IMR-90 (cell line): ENCODE measurements around the gene CACNG5. TPM values are rescaled to one million over a fixed set of nuclear protein-coding genes. Genes with fewer than 3 reads are reported as not detected.

Experiments used
- ATAC-seq: fragments of 200-7000 bp; cut with Tn5 transposase; 2 replicates; pipeline ENCODE4 v1.9.1; 2020; ENCODE audit warnings: low read depth, mild to moderate bottlenecking, moderate library complexity
- BruUV-seq: library from RNA; stranded (reverse); fragments of 400-500 nt; replicated peaks from 2 replicates; lab custom pipeline; 2021; lab: Mats Ljungman, UMichigan
- CTCF ChIA-PET: fragments of 300-600 bp; formaldehyde crosslinking; extraction: SDS; loops from one replicate; lab custom pipeline; 2021; ENCODE audit warnings: antibody characterized with exemption; lab: Yijun Ruan, JAX
- POLR2A ChIA-PET: fragments of 300-600 bp; sonication (Branson Sonifier 250); formaldehyde crosslinking; loops from one replicate; lab custom pipeline; 2022; ENCODE audit warnings: antibody characterized with exemption; ENCODE audit not compliant: unreplicated experiment; lab: Charles Lee
- DNase-seq: peaks from one replicate; pipeline ENCODE4 v3.0.0; 2013
- H2AFZ ChIP-seq: replicated peaks from 2 replicates; pipeline ENCODE3; 2013; ENCODE audit warnings: low read length, mild to moderate bottlenecking; ENCODE audit not compliant: poor library complexity
- H2AK5ac ChIP-seq: 2 replicates; pipeline ENCODE4 v1.6.1; 2013; ENCODE audit warnings: low read depth, low read length, inconsistent platforms
- H2AK9ac ChIP-seq: replicated peaks from 2 replicates; pipeline ENCODE3; 2013; ENCODE audit warnings: mild to moderate bottlenecking, low read depth, low read length, moderate library complexity; ENCODE audit not compliant: poor library complexity
- H2BK120ac ChIP-seq: 2 replicates; pipeline ENCODE4 v1.6.1; 2013; ENCODE audit warnings: low read depth, low read length, inconsistent platforms
- H2BK15ac ChIP-seq: 3 replicates; pipeline ENCODE4 v1.6.1; 2013; ENCODE audit warnings: low read depth, low read length, inconsistent platforms
- H2BK20ac ChIP-seq: 2 replicates; pipeline ENCODE4 v1.6.1; 2013; ENCODE audit warnings: low read depth, mild to moderate bottlenecking, inconsistent platforms, low read length, moderate library complexity
- H2BK5ac ChIP-seq: 2 replicates; pipeline ENCODE4 v1.6.1; 2013; ENCODE audit warnings: mild to moderate bottlenecking, low read depth, low read length, inconsistent platforms; ENCODE audit not compliant: poor library complexity, severe bottlenecking
- H3K14ac ChIP-seq: replicated peaks from 2 replicates; pipeline ENCODE4 v1.6.1; 2013; ENCODE audit warnings: low read depth, low read length, inconsistent platforms
- H3K18ac ChIP-seq: 2 replicates; pipeline ENCODE4 v1.6.1; 2013; ENCODE audit warnings: low read depth, low read length, control low read depth
- H3K23ac ChIP-seq: 2 replicates; pipeline ENCODE4 v1.6.1; 2013; ENCODE audit warnings: low read depth, low read length, inconsistent platforms
- H3K27ac ChIP-seq: 2 replicates; pipeline ENCODE4 v1.5.1; 2013; ENCODE audit warnings: mild to moderate bottlenecking, control low read depth, low read length; ENCODE audit not compliant: insufficient read depth
- H3K27me3 ChIP-seq: 2 replicates; pipeline ENCODE4 v1.6.1; 2013; ENCODE audit warnings: low read length; ENCODE audit not compliant: control insufficient read depth, insufficient read depth
- H3K36me3 ChIP-seq: 2 replicates; pipeline ENCODE4 v1.6.1; 2013; ENCODE audit warnings: low read length, mixed read lengths; ENCODE audit not compliant: control insufficient read depth, insufficient read depth
- H3K4ac ChIP-seq: 2 replicates; pipeline ENCODE4 v1.6.1; 2013; ENCODE audit warnings: low read depth, low read length, inconsistent platforms
- H3K4me1 ChIP-seq: 2 replicates; pipeline ENCODE4 v1.6.1; 2013; ENCODE audit warnings: low read length, mixed read lengths; ENCODE audit not compliant: control insufficient read depth, insufficient read depth
- H3K4me2 ChIP-seq: 2 replicates; pipeline ENCODE4 v1.6.1; 2013; ENCODE audit warnings: low read depth, mild to moderate bottlenecking, control low read depth, low read length, moderate library complexity
- H3K4me3 ChIP-seq: 2 replicates; pipeline ENCODE4 v1.5.1; 2013; ENCODE audit warnings: low read depth, mild to moderate bottlenecking, control low read depth, low read length, moderate library complexity; ENCODE audit not compliant: insufficient read depth
- H3K56ac ChIP-seq: 2 replicates; pipeline ENCODE4 v1.6.1; 2013; ENCODE audit warnings: low read length, inconsistent platforms; ENCODE audit not compliant: insufficient read depth; ENCODE audit errors: extremely low read depth
- H3K79me1 ChIP-seq, 2 experiments: 2 replicates each; pipeline ENCODE4 v1.6.1; 2013; ENCODE audit warnings: low read length in 2 of 2, inconsistent platforms in 1 of 2, low read depth in 1 of 2
- H3K9ac ChIP-seq: 2 replicates; pipeline ENCODE4 v1.6.1; 2013; ENCODE audit warnings: low read depth, low read length, control low read depth
- H3K9me1 ChIP-seq: 2 replicates; pipeline ENCODE4 v1.6.1; 2013; ENCODE audit warnings: low read length, inconsistent platforms; ENCODE audit not compliant: insufficient read depth
- H3K9me3 ChIP-seq: 2 replicates; pipeline ENCODE4 v1.6.1; 2013; ENCODE audit warnings: low read length; ENCODE audit not compliant: control insufficient read depth, insufficient read depth
- H4K20me1 ChIP-seq: 2 replicates; pipeline ENCODE4 v1.6.1; 2013; ENCODE audit warnings: low read length, inconsistent platforms; ENCODE audit not compliant: insufficient read depth
- H4K5ac ChIP-seq: 2 replicates; pipeline ENCODE4 v1.6.1; 2013; ENCODE audit warnings: mild to moderate bottlenecking, low read depth, low read length, control low read depth
- H4K8ac ChIP-seq, 2 experiments: 2 replicates each; pipeline ENCODE4 v1.6.1; 2013; ENCODE audit warnings: low read depth in 2 of 2, low read length in 2 of 2, control low read depth in 1 of 2, inconsistent platforms in 1 of 2
- H4K91ac ChIP-seq: 2 replicates; pipeline ENCODE4 v1.6.1; 2013; ENCODE audit warnings: low read depth, low read length, inconsistent platforms; ENCODE audit not compliant: insufficient read depth
- BHLHE40 ChIP-seq: fragments of 150-350 bp; IDR thresholded peaks from 2 replicates; pipeline ENCODE4 v1.6.1; 2016; ENCODE audit warnings: mild to moderate bottlenecking, low read depth, low read length
- CEBPB ChIP-seq: IDR thresholded peaks from 2 replicates; pipeline ENCODE4 v1.6.1; 2012; ENCODE audit warnings: low read depth, low read length, improper control_type of control experiment
- CHD1 ChIP-seq: IDR thresholded peaks from 2 replicates; pipeline ENCODE4 v1.6.1; 2012; ENCODE audit warnings: low read depth, low read length, improper control_type of control experiment
- FOS ChIP-seq: fragments of 150-350 bp; IDR thresholded peaks from 2 replicates; pipeline ENCODE4 v1.6.1; 2016; ENCODE audit warnings: low read depth, low read length
- MAFK ChIP-seq: IDR thresholded peaks from 2 replicates; pipeline ENCODE4 v1.6.1; 2012; ENCODE audit warnings: low read depth, low read length, improper control_type of control experiment
- MAZ ChIP-seq: IDR thresholded peaks from 2 replicates; pipeline ENCODE4 v1.6.1; 2012; ENCODE audit warnings: low read depth, mild to moderate bottlenecking, low read length, improper control_type of control experiment, moderate library complexity, borderline replicate concordance
- MXI1 ChIP-seq: IDR thresholded peaks from 2 replicates; pipeline ENCODE4 v1.6.1; 2012; ENCODE audit warnings: low read depth, mild to moderate bottlenecking, low read length, moderate library complexity, borderline replicate concordance
- NFE2L2 ChIP-seq: fragments of 150-350 bp; IDR thresholded peaks from 2 replicates; pipeline ENCODE4 v1.6.1; 2016; ENCODE audit warnings: low read depth, mild to moderate bottlenecking, low read length
- POLR2A ChIP-seq: IDR thresholded peaks from 2 replicates; pipeline ENCODE4 v1.6.1; 2012; ENCODE audit warnings: mild to moderate bottlenecking, low read depth, low read length
- RAD21 ChIP-seq: IDR thresholded peaks from 2 replicates; pipeline ENCODE4 v1.6.1; 2012; ENCODE audit warnings: low read length, improper control_type of control experiment
- RCOR1 ChIP-seq: IDR thresholded peaks from 2 replicates; pipeline ENCODE4 v1.6.1; 2012; ENCODE audit warnings: mild to moderate bottlenecking, low read length, improper control_type of control experiment; ENCODE audit not compliant: insufficient replicate concordance
- RFX5 ChIP-seq: IDR thresholded peaks from 2 replicates; pipeline ENCODE4 v1.8.0; 2012; ENCODE audit warnings: low read depth, mild to moderate bottlenecking, low read length, moderate library complexity
- SMC3 ChIP-seq: fragments of 150-350 bp; IDR thresholded peaks from 2 replicates; pipeline ENCODE4 v1.6.1; 2016; ENCODE audit warnings: low read depth, mild to moderate bottlenecking, antibody characterized with exemption, low read length, moderate library complexity
- WGBS, 2 experiments: methylation state at CpG; one replicate each; pipeline versions ENCODE4 v1.1.5 to v1.1.7; 2013; ENCODE audit warnings: missing lambda C conversion rate in 2 of 2; ENCODE audit not compliant: insufficient read length in 1 of 2; ENCODE audit errors: extremely low coverage in 2 of 2; 5-methylcytosine and 5-hydroxymethylcytosine counted together
- dilution Hi-C: fragments of 300-500 bp; cut with HindIII; formaldehyde crosslinking; loops from one replicate; pipeline ENCODE4 v1.14.3; 2018; ENCODE audit warnings: low sequenced_read_pairs; ENCODE audit not compliant: unreplicated experiment
- in situ Hi-C: fragments of 300-500 bp; cut with MboI; formaldehyde crosslinking; loops from 3 replicates; pipeline ENCODE4 v1.14.3; 2019; ENCODE audit warnings: low sequenced_read_pairs, inconsistent platforms, mixed read lengths
- intact Hi-C: fragments of 100-400 bp; cut with micrococcal nuclease; formaldehyde crosslinking; loops from 2 replicates; pipeline ENCODE4 v1.10.0; 2022
- polyA plus RNA-seq, 3 experiments: library from polyadenylated mRNA; depleted of rRNA; stranded (reverse); fragments of >200 nt; gene quantifications; 2 replicates each; pipeline ENCODE4 v1.2.3, GENCODE V29; 2012; ENCODE audit warnings: low replicate concordance in 1 of 3
- total RNA-seq: library from RNA; depleted of rRNA; stranded (reverse); fragments of >200 nt; gene quantifications from 2 replicates; pipeline ENCODE4 v1.2.3, GENCODE V29; 2012
- TF ChIP-seq, protein P1 (sequence below): conservative IDR thresholded peaks from 2 replicates; pipeline ENCODE4 v1.5.1; 2012; ENCODE audit warnings: mild to moderate bottlenecking, low read depth, low read length, improper control_type of control experiment
- TF ChIP-seq, protein P2 (sequence below): fragments of 150-350 bp; IDR thresholded peaks from 2 replicates; pipeline ENCODE4 v1.6.1; 2017; ENCODE audit warnings: mild to moderate bottlenecking, antibody characterized with exemption, low read length, low read depth
- TF ChIP-seq, protein P3 (sequence below): fragments of 150-350 bp; IDR thresholded peaks from 2 replicates; pipeline ENCODE4 v1.6.1; 2016; ENCODE audit warnings: low read depth, mild to moderate bottlenecking, low read length, moderate library complexity, borderline replicate concordance

CACNG5 gene
- total and polyA plus RNA-seq, 2 of the 4 experiments (the other 2 are of a cell fraction), result not detected

DNA sequence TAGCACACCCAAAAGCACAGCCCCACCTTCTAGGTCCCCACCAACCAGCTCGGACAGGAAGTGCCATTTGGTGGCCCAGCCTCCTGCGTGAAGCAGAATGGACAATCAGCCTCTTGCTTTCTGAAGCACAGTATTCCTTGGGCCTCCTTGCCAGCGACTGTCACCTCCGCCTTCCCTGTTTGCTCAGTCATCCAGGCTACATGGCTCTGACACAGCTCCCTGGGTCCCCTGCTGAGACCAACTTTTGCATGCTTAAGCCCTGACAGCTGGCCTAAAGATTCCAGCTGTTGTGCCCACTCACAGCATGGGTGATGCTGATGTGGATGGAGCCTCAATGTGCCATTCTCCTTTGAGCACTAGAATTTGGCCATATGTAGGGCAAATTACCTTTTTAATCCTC, 4.5 kb upstream of the CACNG5 start:
- dilution Hi-C loops, result no loop called here
- intact Hi-C loops, result no loop called here

More for the DNA sequence above, 4.5 kb upstream of the CACNG5 start:
- ChIA-PET CTCF (no interaction called here), POLR2A (no interaction called here)
- Histone ChIP-seq H2BK5ac (no peak overlapping the region), H3K4ac (no peak overlapping the region), H3K27me3 (peaks cover 25% of the 10 kb centered on the region), H3K9me3 (no peaks in the 10 kb centered on the region), H4K8ac (no peak overlapping the region), H3K9me1 (no peaks in the 10 kb centered on the region), H2BK20ac (no peak overlapping the region), H2AFZ (no peak overlapping the region), H3K36me3 (no peaks in the 10 kb centered on the region), H2AK9ac (no peak overlapping the region), H2BK15ac (no peak overlapping the region), H4K91ac (no peak overlapping the region), H3K4me1 (no peaks in the 10 kb centered on the region), H3K27ac (no peak overlapping the region), H2AK5ac (no peak overlapping the region), H3K18ac (no peak overlapping the region), H2BK120ac (no peak overlapping the region), H3K56ac (no peak overlapping the region), H4K20me1 (no peaks in the 10 kb centered on the region), H3K23ac (no peak overlapping the region), H3K14ac (no peak overlapping the region), H4K5ac (no peak overlapping the region), H3K4me2 (no peak overlapping the region), H3K79me1 (no peaks in the 10 kb centered on the region), H3K9ac (no peak overlapping the region), H3K4me3 (no peak overlapping the region)
- TF ChIP-seq NFE2L2 (no peak), RCOR1 (no peak), MAZ (no peak), CEBPB (no peak), RFX5 (no peak), CHD1 (no peak), FOS (no peak), POLR2A (no peak), BHLHE40 (no peak), SMC3 (no peak), MAFK (no peak), RAD21 (no peak), MXI1 (no peak)
- TF ChIP-seq, protein P1, sequence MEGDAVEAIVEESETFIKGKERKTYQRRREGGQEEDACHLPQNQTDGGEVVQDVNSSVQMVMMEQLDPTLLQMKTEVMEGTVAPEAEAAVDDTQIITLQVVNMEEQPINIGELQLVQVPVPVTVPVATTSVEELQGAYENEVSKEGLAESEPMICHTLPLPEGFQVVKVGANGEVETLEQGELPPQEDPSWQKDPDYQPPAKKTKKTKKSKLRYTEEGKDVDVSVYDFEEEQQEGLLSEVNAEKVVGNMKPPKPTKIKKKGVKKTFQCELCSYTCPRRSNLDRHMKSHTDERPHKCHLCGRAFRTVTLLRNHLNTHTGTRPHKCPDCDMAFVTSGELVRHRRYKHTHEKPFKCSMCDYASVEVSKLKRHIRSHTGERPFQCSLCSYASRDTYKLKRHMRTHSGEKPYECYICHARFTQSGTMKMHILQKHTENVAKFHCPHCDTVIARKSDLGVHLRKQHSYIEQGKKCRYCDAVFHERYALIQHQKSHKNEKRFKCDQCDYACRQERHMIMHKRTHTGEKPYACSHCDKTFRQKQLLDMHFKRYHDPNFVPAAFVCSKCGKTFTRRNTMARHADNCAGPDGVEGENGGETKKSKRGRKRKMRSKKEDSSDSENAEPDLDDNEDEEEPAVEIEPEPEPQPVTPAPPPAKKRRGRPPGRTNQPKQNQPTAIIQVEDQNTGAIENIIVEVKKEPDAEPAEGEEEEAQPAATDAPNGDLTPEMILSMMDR, result no peak
- TF ChIP-seq, protein P2, sequence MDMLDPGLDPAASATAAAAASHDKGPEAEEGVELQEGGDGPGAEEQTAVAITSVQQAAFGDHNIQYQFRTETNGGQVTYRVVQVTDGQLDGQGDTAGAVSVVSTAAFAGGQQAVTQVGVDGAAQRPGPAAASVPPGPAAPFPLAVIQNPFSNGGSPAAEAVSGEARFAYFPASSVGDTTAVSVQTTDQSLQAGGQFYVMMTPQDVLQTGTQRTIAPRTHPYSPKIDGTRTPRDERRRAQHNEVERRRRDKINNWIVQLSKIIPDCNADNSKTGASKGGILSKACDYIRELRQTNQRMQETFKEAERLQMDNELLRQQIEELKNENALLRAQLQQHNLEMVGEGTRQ, result no peak
- TF ChIP-seq, protein P3, sequence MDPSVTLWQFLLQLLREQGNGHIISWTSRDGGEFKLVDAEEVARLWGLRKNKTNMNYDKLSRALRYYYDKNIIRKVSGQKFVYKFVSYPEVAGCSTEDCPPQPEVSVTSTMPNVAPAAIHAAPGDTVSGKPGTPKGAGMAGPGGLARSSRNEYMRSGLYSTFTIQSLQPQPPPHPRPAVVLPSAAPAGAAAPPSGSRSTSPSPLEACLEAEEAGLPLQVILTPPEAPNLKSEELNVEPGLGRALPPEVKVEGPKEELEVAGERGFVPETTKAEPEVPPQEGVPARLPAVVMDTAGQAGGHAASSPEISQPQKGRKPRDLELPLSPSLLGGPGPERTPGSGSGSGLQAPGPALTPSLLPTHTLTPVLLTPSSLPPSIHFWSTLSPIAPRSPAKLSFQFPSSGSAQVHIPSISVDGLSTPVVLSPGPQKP, result no peak
- ATAC-seq (no peak), DNase-seq (no peak)
- 27% methylated on average over 2 of the region's 4 CpGs; no CpG with 5 or more reads in 1 of the 2 experiments for WGBS, 2 experiments
- no TSS peak for BruUV-seq
- in situ Hi-C loops, result no loop called here
